HG03175 (cell line): Measurements from ENCODE around the gene CIT.

Experiments used
- ATAC-seq: cut with Tn5 transposase; IDR thresholded peaks from one replicate; pipeline ENCODE4 v1.9.1; 2021; ENCODE audit warnings: mild to moderate bottlenecking, moderate library complexity; ENCODE audit not compliant: unreplicated experiment

The CIT gene

GRCh38 chr12:119808441-119808840 lies 68.7 kb downstream of the CIT start:
- ATAC-seq: no peak

GRCh38 chr12:119807380-119807779 lies 69.7 kb downstream of the CIT start:
- no peak for ATAC-seq

DNA sequence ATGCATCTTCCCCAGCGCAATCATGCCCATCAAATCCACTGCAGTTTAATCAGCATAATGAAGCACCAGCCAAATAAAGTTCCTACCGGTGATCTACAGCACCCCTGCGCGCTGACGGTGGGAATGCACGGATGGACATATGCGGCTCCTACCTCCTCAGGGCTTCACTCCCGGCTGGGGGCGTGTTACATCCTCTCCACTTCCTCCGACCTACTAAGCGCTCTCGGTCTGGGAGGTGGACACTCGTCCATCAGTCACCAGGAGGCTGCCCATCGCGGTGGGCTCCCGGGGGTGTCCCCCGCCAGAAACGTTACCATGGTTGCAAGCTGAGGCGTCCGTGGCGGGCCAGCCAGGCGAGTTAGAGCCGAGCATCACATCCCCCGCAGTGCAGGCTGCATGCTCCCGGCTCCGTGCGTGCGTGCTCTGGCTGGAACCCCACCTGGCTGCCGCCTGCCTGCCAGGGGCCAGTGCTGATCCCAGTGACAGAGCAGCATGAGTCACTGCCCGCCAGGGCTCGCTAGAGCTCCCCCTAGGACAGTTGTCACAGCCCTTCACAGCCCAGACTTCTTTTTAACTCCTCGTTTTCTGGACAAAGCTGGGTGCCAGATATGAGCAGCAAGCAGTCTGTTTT lies 73.0 kb downstream of the CIT start:
- ATAC-seq: no peak

GRCh38 chr12:119803381-119803791 lies 73.7 kb downstream of the CIT start:
- no peak for ATAC-seq

GRCh38 chr12:119802472-119802871 lies 74.6 kb downstream of the CIT start:
- no peak for ATAC-seq

GRCh38 chr12:119797090-119797489 lies 80.0 kb downstream of the CIT start:
- ATAC-seq: no peak

DNA sequence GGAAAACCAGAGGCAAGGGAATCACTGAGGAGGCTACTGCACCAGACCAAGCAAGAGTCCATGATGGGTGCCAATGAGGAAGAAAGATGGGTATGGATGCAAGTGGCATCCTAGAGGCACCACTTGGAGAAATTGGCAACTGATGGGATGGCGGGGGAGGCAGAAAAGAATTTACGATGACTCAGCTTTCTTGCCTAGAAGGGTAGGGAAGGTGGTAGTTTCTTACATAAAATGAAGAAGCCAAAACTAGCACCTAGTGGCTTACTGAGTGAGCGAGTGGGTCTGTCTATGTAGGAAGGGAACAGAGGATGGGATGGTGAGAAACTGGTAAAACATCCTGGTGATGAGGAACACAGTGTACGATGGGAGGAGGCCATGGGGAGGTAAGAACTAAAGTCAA lies 80.8 kb downstream of the CIT start:
- no peak for ATAC-seq

- ATAC-seq: no peak
These were observed 85.7 kb downstream of the CIT start for GRCh38 chr12:119791453-119791852.

GRCh38 chr12:119788786-119789185 lies 88.3 kb downstream of the CIT start:
- ATAC-seq: no peak

- ATAC-seq: no peak
These were observed 90.6 kb downstream of the CIT start for GRCh38 chr12:119786539-119786938.

GRCh38 chr12:119784673-119785072 lies 92.4 kb downstream of the CIT start:
- ATAC-seq: no peak

DNA sequence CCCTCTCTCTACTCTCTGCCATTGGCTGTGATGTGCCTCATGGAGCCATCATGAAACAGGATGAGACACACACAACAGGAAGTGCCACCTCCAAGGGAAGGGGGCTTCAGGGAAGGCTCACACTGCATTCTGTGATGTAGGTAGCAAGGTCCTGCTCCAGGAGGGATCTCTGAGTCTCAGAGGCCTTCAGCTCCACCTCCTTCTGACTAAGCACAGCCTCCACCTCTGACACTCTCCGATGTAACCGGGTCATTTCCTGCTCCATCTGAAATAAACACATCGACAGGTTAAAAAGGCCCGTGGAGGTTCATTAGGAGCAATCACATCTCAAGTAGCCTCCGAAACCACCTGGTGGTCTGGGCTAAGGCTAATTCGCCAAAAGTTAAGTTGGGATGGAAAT lies 93.3 kb downstream of the CIT start:
- no peak for ATAC-seq

GRCh38 chr12:119781804-119782203 lies 95.3 kb downstream of the CIT start:
- ATAC-seq: no peak

DNA sequence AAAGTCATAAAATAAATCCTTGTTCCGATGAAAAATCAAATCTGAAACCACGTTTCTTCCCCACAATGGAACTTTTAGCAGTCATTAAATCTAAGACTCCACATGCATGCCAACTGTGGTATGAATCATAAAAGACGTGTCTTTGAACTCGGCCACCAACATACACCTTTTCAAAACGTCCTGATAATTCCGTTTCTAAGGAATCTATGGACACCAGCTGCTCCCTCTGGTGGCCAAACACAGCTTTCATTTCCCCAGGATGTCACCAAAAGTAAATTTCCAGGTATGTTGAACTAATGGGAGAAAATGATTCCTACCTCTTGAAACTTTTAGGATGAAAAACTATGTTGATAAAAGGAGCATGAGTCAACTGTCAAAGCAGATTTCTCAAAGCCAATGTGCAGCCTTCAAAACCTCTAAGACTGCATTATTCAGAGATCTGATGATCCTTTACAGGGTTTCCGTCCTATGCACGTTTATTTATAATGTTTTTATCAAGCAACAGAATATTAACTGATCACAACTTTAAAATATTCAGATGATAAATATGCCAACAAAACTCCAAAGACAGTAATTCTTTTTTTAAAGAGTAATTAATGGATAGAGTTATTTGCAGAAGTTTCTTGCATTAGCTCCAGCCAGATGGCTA lies 96.2 kb downstream of the CIT start:
- ATAC-seq: no peak

DNA sequence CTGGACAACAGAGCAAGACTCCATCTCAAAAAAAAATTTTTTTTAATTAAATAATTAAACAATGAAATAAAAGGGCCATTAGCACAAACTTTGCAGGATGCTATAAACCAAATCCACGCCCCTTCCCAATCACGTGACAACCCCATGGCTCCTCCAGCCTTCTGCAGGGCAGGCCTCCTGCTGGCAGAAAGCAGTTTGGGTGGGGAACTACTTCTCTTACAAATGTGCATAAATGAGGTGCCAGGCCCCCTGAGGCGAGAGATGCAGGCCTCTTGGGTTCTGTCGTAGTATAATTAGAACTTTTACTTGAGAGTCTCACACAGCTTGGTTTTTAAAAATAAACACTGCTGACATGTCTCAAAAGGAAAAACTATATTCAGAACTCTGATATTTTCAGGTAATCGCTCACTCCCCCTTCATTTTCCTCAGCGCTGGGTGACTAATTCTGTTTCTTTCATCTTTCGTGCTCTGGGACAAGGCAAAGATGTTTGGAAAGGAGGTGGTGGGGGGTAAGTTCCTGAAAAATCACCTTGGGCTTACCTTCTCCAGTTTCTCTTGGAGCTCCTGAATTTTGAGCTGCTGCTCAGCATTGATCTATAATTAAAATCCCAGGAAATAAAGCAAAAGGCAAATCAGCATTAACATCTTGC lies 101.7 kb downstream of the CIT start:
- ATAC-seq: no peak

GRCh38 chr12:119772431-119772830 lies 104.7 kb downstream of the CIT start:
- no peak for ATAC-seq

GRCh38 chr12:119770146-119770545 lies 107.0 kb downstream of the CIT start:
- no peak for ATAC-seq

GRCh38 chr12:119762619-119763018 lies 114.5 kb downstream of the CIT start:
- no peak for ATAC-seq

DNA sequence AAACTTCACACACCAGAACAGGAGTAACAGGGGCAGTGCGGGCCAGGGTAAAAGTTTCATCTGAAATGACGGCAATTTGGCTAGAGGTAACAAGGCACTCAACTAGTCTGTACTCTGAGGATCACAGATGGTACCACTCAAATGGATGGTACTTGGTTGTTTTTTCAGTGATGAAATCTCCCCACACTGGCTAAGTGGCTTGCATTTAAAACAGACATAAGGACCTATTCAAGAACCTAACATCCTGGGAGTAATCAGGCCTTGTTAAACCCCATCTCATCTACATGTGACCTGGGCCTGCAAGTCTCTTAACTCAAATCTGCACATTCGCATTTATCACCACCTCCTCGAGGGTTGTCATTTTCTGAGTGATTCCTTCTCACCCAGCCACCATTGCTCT lies 118.4 kb downstream of the CIT start:
- no peak for ATAC-seq

DNA sequence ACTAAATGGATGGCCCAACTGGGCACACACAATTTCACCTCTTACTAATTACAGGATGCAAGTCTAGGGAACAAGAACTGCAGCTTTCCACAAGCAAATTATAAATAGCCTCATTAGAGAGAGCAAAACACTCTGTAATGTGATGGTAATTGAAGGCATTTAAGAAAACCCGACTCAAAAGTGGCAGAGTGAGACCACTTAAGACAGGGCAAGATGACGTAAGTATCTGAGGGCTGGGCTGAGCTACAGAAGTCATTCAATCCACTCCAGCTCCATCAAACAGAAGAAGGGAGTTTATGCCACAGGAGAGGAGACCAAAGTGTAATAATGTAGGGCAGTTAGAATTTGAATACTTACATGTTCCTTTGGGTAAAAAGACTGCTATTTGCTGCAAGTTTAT lies 118.9 kb downstream of the CIT start:
- no peak for ATAC-seq

- ATAC-seq: no peak
These were observed 125.2 kb downstream of the CIT start for GRCh38 chr12:119751961-119752360.

- no peak for ATAC-seq
These were observed 127.5 kb downstream of the CIT start for GRCh38 chr12:119749666-119750065.
